Measurements from ENCODE around the gene TTC4. TPM values are rescaled to one million over a fixed set of nuclear protein-coding genes. Genes with fewer than 3 reads are reported as not detected.

Gene TTC4
- total RNA-seq, 1 donor from 2014 or later = 25.8 TPM

GRCh38 chr1:54754486-54755285 is 39.0 kb downstream of the TTC4 start:
- H3K9me3 Mint-ChIP-seq = no peaks in the 10 kb centered on the region

GRCh38 chr1:54757833-54758232 is 42.2 kb downstream of the TTC4 start:
- DNase-seq (ENCODE audit: extremely low spot score, unreplicated experiment) = no peak
- no peak overlapping the region for H3K27ac Mint-ChIP-seq
- H3K27me3 Mint-ChIP-seq = no peaks in the 10 kb centered on the region
- H3K4me3 Mint-ChIP-seq = no peak overlapping the region
- no peaks in the 10 kb centered on the region for H3K9me3 Mint-ChIP-seq
- TF ChIP-seq CTCF (conservative IDR thresholded peaks at IDR 0.05) = no peak
- H3K36me3 Mint-ChIP-seq = peaks cover 6% of the 10 kb centered on the region
- H3K4me1 Mint-ChIP-seq (ENCODE audit: unreplicated experiment) = peaks cover 6% of the 10 kb centered on the region

More at GRCh38 chr1:54754486-54755285, 39.0 kb downstream of the TTC4 start:
- Mint-ChIP-seq H3K27me3 (peaks cover 2% of the 10 kb centered on the region), H3K27ac (no peak overlapping the region), H3K36me3 (peaks cover 6% of the 10 kb centered on the region), H3K4me1 (ENCODE audit: unreplicated experiment) (no peaks in the 10 kb centered on the region), H3K4me3 (no peak overlapping the region)
- no peak for DNase-seq (ENCODE audit: extremely low spot score, unreplicated experiment)
- no peak for TF ChIP-seq CTCF (conservative IDR thresholded peaks at IDR 0.05)

GRCh38 chr1:54758678-54759348 is 43.2 kb downstream of the TTC4 start:
- H3K4me1 Mint-ChIP-seq (ENCODE audit: unreplicated experiment) = peaks cover 14% of the 10 kb centered on the region
- no peak overlapping the region for H3K4me3 Mint-ChIP-seq
- H3K27ac Mint-ChIP-seq = no peak overlapping the region
- peaks cover 6% of the 10 kb centered on the region for H3K36me3 Mint-ChIP-seq
- no peak for DNase-seq (ENCODE audit: extremely low spot score, unreplicated experiment)
- H3K9me3 Mint-ChIP-seq = no peaks in the 10 kb centered on the region
- TF ChIP-seq CTCF (conservative IDR thresholded peaks at IDR 0.05) = no peak
- H3K27me3 Mint-ChIP-seq = no peaks in the 10 kb centered on the region

- no peak for TF ChIP-seq CTCF (conservative IDR thresholded peaks at IDR 0.05)
- Mint-ChIP-seq H3K4me3 (peak overlapping the region; percentile 96), H3K27ac (peak overlapping the region; percentile 89), H3K36me3 (no peaks in the 10 kb centered on the region), H3K4me1 (ENCODE audit: unreplicated experiment) (peaks cover 21% of the 10 kb centered on the region), H3K9me3 (no peaks in the 10 kb centered on the region), H3K27me3 (peaks cover 7% of the 10 kb centered on the region)
- DNase-seq (ENCODE audit: extremely low spot score, unreplicated experiment) = peak; percentile 36
Measured at GRCh38 chr1:54763816-54764132, 48.1 kb downstream of the TTC4 start.

GRCh38 chr1:54764133-54764921 is 48.7 kb downstream of the TTC4 start, which contains the start of gene PARS2:
TSS of gene PARS2 (minus strand) at chr1:54764523. CDS start at chr1:54759161, 5,362 bp downstream.
- Mint-ChIP-seq H3K4me1 (ENCODE audit: unreplicated experiment) (peaks cover 21% of the 10 kb centered on the region), H3K27ac (peak within 1 kb of the TSS; percentile 89), H3K4me3 (peak within 1 kb of the TSS; percentile 96), H3K27me3 (peaks cover 9% of the 10 kb centered on the region), H3K9me3 (no peaks in the 10 kb centered on the region), H3K36me3 (no peaks in the 10 kb centered on the region)
- peak; percentile 97 for DNase-seq (ENCODE audit: extremely low spot score, unreplicated experiment)
- no peak for TF ChIP-seq CTCF (conservative IDR thresholded peaks at IDR 0.05)
